Lower leg skin (tissue), 3 donors: ENCODE data around the gene EFCAB12.

Experiments used
- POLR2A ChIP-seq, 2 donors: fragments of 450-650 bp; IDR thresholded peaks; one replicate each; pipeline ENCODE4 v1.6.1; 2016 to 2017; ENCODE audit warnings: antibody characterized with exemption in 2 of 2, mild to moderate bottlenecking in 1 of 2, moderate library complexity in 1 of 2
- TF ChIP-seq, protein P1 (sequence below), 3 donors: fragments of 450-650 bp; IDR thresholded peaks; one replicate each; pipeline ENCODE4 v1.5.1; 2016; ENCODE audit warnings: antibody characterized with exemption in 3 of 3, mild to moderate bottlenecking in 3 of 3, moderate library complexity in 2 of 3

DNA sequence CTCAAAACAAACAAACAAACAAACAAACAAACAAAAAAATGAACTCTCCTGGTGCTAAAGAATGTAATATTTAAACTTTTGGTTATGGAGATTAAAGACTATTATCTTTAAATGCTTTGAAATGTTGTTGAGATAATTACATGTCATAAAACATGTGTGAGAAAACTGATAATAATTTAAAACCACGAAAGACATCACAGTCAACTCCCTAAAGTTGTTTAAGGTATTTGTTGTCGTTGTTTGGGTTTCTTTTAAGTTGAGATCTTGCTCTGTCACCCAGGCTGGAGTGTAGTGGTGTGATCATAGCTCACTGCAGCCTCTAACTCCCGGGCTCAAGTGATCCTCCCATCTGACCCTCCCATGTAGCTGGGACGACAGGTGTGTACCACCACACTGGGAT lies 12.0 kb downstream of the EFCAB12 start:
- TF ChIP-seq, protein P1, sequence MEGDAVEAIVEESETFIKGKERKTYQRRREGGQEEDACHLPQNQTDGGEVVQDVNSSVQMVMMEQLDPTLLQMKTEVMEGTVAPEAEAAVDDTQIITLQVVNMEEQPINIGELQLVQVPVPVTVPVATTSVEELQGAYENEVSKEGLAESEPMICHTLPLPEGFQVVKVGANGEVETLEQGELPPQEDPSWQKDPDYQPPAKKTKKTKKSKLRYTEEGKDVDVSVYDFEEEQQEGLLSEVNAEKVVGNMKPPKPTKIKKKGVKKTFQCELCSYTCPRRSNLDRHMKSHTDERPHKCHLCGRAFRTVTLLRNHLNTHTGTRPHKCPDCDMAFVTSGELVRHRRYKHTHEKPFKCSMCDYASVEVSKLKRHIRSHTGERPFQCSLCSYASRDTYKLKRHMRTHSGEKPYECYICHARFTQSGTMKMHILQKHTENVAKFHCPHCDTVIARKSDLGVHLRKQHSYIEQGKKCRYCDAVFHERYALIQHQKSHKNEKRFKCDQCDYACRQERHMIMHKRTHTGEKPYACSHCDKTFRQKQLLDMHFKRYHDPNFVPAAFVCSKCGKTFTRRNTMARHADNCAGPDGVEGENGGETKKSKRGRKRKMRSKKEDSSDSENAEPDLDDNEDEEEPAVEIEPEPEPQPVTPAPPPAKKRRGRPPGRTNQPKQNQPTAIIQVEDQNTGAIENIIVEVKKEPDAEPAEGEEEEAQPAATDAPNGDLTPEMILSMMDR (IDR thresholded peaks at IDR 0.05): no peak
- TF ChIP-seq POLR2A (IDR thresholded peaks at IDR 0.05): no peak
